NCI-H345 (cell line): Measurements from ENCODE around the gene CHMP3.

Source experiments
- DNase-seq: peaks from one replicate; lab custom pipeline; 2025; lab: John Stamatoyannopoulos, UW

CHMP3 gene

DNA sequence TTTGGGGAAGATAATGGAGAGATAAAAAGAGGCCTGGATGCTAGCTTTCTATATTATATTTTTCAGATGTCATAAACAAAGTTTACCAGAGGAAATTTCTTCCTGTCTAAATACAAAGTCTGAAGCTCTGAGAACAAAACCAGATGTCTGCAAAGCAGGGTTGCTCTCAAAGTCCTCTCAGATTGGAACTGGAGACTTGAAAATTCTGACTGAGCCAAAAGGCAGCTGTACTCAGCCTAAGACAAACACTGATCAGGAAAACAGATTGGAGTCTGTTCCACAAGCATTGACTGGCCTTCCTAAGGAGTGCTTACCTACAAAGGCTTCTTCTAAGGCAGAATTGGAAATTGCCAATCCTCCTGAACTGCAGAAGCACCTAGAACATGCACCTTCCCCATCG is 96.9 kb downstream of the CHMP3 start:
- DNase-seq: no peak

DNA sequence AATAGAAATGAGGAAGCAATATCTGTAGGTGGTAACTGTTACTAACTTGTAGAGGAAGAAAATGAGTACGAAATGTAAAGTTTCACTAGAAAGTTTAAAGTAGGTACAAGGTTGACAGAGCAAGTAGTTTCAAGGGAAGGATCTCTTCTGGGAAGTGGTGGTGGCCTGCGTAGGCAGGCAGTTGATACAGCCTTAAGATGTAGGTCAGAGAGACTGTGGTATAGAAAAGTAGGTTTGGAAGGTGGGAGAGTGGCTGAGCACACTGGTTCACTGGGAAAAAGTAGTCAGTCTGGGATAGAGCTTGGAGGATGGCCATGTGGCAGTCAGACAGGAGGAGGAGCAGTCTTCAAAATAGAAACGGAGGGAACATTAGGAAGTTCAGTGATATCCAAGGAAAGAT is 98.6 kb downstream of the CHMP3 start:
- DNase-seq: no peak

DNA sequence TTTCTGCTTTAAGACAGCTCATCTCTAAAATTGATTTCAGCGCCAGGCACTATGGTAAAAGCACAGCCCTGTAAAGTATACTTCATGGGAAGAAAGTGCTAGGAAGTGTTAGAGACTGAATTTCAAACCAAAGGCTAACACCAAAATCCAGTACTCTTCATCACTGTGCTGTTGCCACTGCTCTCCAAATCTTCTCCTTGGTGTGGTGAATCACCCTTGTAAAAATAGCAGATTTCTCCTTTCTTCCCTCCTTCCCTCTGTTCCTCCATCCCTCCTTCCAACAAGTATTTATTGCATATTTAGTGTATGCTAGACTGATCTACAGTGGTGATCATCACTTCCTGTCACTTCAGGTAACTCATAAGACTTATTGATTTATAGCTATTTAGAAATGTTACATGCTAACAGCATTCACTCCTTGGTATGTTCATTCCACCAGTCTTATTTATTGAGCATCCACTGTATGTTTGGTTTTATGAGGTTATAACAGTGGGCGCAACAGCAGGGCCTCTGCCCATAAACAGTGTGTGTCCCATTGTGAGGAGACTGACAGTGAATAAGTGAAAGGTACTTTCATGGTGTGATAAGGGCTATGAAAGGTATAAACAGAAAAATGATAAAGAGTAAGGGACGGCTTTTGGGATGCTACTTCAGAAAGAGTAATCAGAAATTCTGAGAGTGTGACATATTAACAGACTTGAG is 102.0 kb downstream of the CHMP3 start:
- DNase-seq: no peak

DNA sequence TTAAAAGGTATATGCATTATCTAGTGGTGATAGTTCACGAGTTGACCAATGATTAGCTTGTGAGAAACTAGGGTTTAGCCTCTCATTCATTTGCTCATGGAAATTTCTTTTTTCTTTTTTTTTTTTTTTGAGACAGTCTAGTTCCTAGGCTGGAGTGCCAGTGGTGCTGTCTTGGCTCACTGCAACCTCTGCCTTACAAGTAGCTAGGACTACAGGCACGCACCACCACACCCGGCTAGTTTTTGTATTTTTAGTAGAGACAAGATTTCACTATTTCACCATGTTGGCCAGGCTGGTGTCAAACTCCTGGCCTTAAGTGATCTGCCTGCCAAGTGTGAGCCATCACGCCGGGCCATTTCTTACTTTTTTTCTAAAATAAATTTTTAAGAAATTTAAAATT is 108.1 kb downstream of the CHMP3 start:
- DNase-seq: no peak

DNA sequence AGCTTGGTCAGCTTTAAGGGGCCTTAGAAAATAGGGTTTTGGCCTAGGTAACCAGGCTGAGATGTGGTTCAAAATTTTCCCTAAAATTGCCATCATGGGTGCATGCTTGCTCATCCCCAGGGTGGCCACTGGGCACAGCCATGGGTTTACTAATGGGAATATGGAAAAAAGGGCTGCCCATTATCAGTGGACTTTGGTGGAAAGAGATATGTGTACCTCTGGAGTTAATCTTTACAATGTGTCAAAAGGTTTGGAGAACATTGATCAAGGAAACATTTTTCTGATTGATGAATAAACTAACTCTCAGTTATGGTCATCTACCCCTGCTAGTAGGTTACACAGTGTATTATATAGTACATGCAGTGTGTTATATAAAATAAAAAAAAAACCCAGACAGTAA is 109.0 kb downstream of the CHMP3 start:
- no peak for DNase-seq

DNA sequence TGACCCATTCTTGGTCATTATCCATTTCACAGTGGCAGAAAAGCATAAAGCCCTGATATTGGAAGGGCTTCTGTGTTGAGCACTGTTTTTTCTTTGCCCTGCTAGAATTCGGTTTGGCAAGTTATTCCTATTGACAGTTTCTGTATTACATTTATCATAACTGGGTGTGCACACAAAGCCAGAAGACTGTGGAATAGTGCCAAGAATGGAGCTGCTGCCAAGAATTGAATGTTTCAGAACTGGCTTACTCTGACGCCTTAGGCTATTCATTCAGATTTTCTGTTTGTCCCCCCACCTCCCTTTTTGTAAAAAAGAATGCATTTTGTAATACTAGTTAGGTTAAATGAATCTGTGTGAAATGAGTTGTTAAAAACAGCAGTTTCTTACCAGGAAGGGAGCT is 109.4 kb downstream of the CHMP3 start:
- no peak for DNase-seq
